Spleen (tissue), 11 donors: ENCODE data around the gene DPY30. TPM values are rescaled to one million over a fixed set of nuclear protein-coding genes. Genes with fewer than 3 reads are reported as not detected.

Experiments used
- DNase-seq: peaks from one replicate; pipeline ENCODE4 v3.0.0-alpha.2; 2020
- H3K27ac ChIP-seq, 8 donors: fragments of 200-600 bp; sonication (generic) in 7 of 8; 1 replicate in 4 of 8; 2 replicates in 4 of 8; pipeline versions ENCODE4 v1.5.0 to v1.8.0; 2016 to 2021; ENCODE audit warnings: inconsistent platforms in 4 of 8, mild to moderate bottlenecking in 4 of 8, moderate library complexity in 1 of 8
- H3K27me3 ChIP-seq, 7 donors: fragments of 200-600 bp; sonication (generic) in 6 of 7; replicated peaks in 1 of 7; 1 replicate in 4 of 7; 2 replicates in 3 of 7; pipeline versions ENCODE4 v1.5.0 to v1.8.0; 2016 to 2021; ENCODE audit warnings: inconsistent platforms in 3 of 7, mild to moderate bottlenecking in 1 of 7
- H3K36me3 ChIP-seq, 6 donors: fragments of 200-600 bp; sonication (generic) in 5 of 6; 1 replicate in 4 of 6; 2 replicates in 2 of 6; pipeline versions ENCODE4 v1.5.0 to v1.8.0; 2016 to 2021; ENCODE audit warnings: inconsistent platforms in 2 of 6
- H3K4me1 ChIP-seq, 6 donors: fragments of 200-600 bp; sonication (generic) in 5 of 6; 1 replicate in 3 of 6; 2 replicates in 3 of 6; pipeline versions ENCODE4 v1.5.0 to v1.8.0; 2016 to 2021; ENCODE audit warnings: inconsistent platforms in 3 of 6
- H3K4me3 ChIP-seq, 8 donors: fragments of 200-600 bp; sonication (generic) in 7 of 8; 1 replicate in 4 of 8; 2 replicates in 4 of 8; pipeline versions ENCODE4 v1.5.0 to v1.8.0; 2016 to 2021; ENCODE audit warnings: inconsistent platforms in 4 of 8, mild to moderate bottlenecking in 4 of 8, moderate library complexity in 2 of 8
- H3K9me3 ChIP-seq, 8 donors: fragments of 200-600 bp; sonication (generic) in 7 of 8; 1 replicate in 4 of 8; 2 replicates in 4 of 8; pipeline versions ENCODE4 v1.5.0 to v1.8.0; 2016 to 2021; ENCODE audit warnings: inconsistent platforms in 4 of 8
- POLR2A ChIP-seq, 3 donors: fragments of 450-650 bp; IDR thresholded peaks; one replicate each; pipeline ENCODE4 v1.5.1; 2017; ENCODE audit warnings: antibody characterized with exemption in 3 of 3, mild to moderate bottlenecking in 1 of 3
- POLR2AphosphoS5 ChIP-seq, 3 donors: sonication (generic); formaldehyde crosslinking; IDR thresholded peaks; one replicate each; pipeline ENCODE4 v1.5.1; 2017; ENCODE audit warnings: antibody characterized with exemption in 3 of 3
- WGBS, 5 donors: extraction: QIAGEN DNeasy Blood & Tissue Kit in 3 of 5; methylation state at CpG; one replicate each; pipeline versions ENCODE4 v1.1.5 to v1.1.7; 2013 to 2018; 5-methylcytosine and 5-hydroxymethylcytosine counted together
- intact Hi-C: fragments of 100-400 bp; cut with DNase I; formaldehyde crosslinking; loops from one replicate; pipeline ENCODE4 v1.15.0; 2023; ENCODE audit warnings: low total_unique reads
- polyA plus RNA-seq, 3 donors: library from polyadenylated mRNA; stranded (reverse); fragments of 200-250 nt; gene quantifications; one replicate each; pipeline ENCODE4 v1.2.1, GENCODE V29; 2013
- total RNA-seq, 7 donors: library from RNA; depleted of rRNA in 3 of 7; stranded (reverse); fragments of >200 nt in 3 of 7; fragmentation: NEBNext Ultra II Directional in 4 of 7; extraction: Animal tissue kit (Norgen Biotek cat#: 25700) in 4 of 7; gene quantifications; one replicate each; pipeline versions ENCODE4 v1.1.0 to v1.2.1, GENCODE V29; 2016 to 2021
- TF ChIP-seq, protein P1 (sequence below), 11 experiments: fragments of 200-600 bp in 7 of 11; fragments of 450-650 bp in 4 of 11; sonication (generic) in 4 of 11; IDR thresholded peaks in 8 of 11; conservative IDR thresholded peaks in 3 of 11; 1 replicate in 7 of 11; 2 replicates in 4 of 11; pipeline versions ENCODE4 v1.4.0 to v1.8.0; 2016 to 2021; ENCODE audit warnings: antibody characterized with exemption in 11 of 11, inconsistent platforms in 4 of 11, mild to moderate bottlenecking in 1 of 11
- donor health status: healthy with polysubstance abuse.
- donor health status: DM: no; HTN: no; CAD: no; lungs with moderate emphysema.
- donor health status: DM: no; HTN: no; CAD: no.
- donor health status: Bipolar disorder and iron deficiency.
- donor health status: healthy.
- donor health status: DM: no; HTN: no; CAD: no.
- donor health status: DM: yes; HTN: yes; CAD: no.

Gene DPY30
- total and polyA plus RNA-seq, 10 donors = 31.9 to 86.4 (median 45.0) TPM

DNA sequence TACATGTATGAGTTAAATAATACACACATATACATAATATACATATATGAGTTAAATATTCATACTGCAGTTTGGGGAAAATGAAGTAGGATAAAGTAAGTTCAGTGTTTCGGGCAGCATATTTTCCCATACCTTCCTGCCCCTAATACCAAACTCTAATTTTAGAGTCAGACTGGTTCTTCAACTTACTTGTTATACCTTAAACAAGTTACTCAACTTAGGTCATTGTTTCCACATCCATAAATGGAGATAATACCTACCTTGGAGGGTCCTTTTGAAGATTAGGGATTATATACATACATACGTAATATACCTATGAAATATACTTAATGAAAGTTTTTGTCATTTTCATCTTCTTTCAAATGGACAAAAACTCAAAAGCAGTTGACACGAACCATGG is 37.2 kb downstream of the DPY30 start:
- H3K4me1 ChIP-seq = peaks cover 0 to 79% (median 43%) of the 10 kb centered on the region in 6 donors
- no peak for TF ChIP-seq POLR2A (IDR thresholded peaks at IDR 0.05)
- no peak for TF ChIP-seq POLR2AphosphoS5 (IDR thresholded peaks at IDR 0.05)
- TF ChIP-seq, protein P1, sequence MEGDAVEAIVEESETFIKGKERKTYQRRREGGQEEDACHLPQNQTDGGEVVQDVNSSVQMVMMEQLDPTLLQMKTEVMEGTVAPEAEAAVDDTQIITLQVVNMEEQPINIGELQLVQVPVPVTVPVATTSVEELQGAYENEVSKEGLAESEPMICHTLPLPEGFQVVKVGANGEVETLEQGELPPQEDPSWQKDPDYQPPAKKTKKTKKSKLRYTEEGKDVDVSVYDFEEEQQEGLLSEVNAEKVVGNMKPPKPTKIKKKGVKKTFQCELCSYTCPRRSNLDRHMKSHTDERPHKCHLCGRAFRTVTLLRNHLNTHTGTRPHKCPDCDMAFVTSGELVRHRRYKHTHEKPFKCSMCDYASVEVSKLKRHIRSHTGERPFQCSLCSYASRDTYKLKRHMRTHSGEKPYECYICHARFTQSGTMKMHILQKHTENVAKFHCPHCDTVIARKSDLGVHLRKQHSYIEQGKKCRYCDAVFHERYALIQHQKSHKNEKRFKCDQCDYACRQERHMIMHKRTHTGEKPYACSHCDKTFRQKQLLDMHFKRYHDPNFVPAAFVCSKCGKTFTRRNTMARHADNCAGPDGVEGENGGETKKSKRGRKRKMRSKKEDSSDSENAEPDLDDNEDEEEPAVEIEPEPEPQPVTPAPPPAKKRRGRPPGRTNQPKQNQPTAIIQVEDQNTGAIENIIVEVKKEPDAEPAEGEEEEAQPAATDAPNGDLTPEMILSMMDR (IDR thresholded peaks at IDR 0.05 in 8 of 11, conservative IDR thresholded peaks at IDR 0.05 in 3 of 11) = no peak
- no peak overlapping the region for H3K4me3 ChIP-seq
- H3K36me3 ChIP-seq = no peaks in the 10 kb centered on the region
- no peaks in the 10 kb centered on the region for H3K9me3 ChIP-seq
- no peaks in the 10 kb centered on the region for H3K27me3 ChIP-seq
- intact Hi-C loops = no loop called here
- H3K27ac ChIP-seq = no peak overlapping the region
- 89 to 95% (median 94%) methylated on average over 3 of the region's 3 CpGs for WGBS, 5 donors
- DNase-seq = no peak

DNA sequence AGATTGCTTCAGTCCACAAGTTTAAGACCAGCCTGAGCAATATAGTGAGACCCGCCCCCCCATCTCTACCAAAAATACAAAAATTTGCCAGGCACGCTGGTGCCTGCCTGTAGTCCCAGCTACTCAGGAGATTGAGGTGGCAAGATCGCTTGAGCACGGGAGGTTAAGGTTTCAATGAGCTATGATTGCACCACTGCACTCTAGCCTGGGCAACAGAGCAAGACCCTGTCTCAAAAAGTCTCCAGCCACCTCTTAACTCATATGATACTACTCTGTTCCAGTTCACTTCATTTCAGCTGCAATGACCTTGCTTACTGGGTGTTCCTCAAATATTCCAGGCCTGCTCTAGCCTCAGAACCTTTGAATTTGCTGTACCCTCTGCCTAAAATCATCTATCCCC is 40.2 kb downstream of the DPY30 start:
- intact Hi-C loops = no loop called here
- no peaks in the 10 kb centered on the region for H3K36me3 ChIP-seq
- no peak overlapping the region for H3K27ac ChIP-seq
- no peak for TF ChIP-seq POLR2A (IDR thresholded peaks at IDR 0.05)
- no peak for TF ChIP-seq POLR2AphosphoS5 (IDR thresholded peaks at IDR 0.05)
- WGBS, 5 donors = 84 to 94% (median 88%) methylated on average over 4 of the region's 4 CpGs
- H3K27me3 ChIP-seq = no peaks in the 10 kb centered on the region
- DNase-seq = no peak
- H3K9me3 ChIP-seq = no peaks in the 10 kb centered on the region
- peaks cover 0 to 75% (median 20%) of the 10 kb centered on the region in 6 donors for H3K4me1 ChIP-seq
- H3K4me3 ChIP-seq = no peak overlapping the region

DNA sequence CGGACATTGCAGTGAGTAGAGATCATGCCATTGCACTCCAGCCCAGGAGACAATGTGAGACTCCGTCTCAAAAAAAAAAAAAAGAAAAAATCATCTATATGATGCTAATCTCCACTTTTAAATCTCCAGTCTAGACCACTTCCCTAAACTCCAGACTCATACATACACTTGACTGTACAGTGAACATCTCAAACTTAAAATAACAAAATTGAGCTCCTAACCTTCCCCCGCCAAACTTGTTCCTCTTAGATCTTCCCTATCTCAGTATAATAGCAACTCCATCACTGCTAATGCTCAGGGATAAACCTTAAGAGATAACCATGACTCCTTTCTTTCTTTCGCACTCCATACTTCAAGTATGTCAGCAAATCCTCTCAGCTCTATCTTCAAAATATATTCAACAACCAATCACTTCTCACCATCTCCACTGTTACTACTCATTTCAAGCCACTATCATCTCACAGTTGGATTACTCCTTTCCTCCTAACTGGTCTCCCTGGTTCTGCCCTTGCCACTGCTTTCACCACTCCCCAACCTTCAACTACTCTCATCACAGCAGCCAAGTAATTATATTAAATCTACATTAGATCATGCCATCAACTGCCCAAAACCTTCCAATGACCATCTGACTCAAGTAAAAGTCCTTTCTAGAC is 40.7 kb downstream of the DPY30 start:
- no peaks in the 10 kb centered on the region for H3K9me3 ChIP-seq
- H3K27ac ChIP-seq = no peak overlapping the region
- DNase-seq = no peak
- peaks cover 0 to 74% (median 20%) of the 10 kb centered on the region in 6 donors for H3K4me1 ChIP-seq
- intact Hi-C loops = no loop called here
- no peaks in the 10 kb centered on the region for H3K27me3 ChIP-seq
- TF ChIP-seq POLR2A (IDR thresholded peaks at IDR 0.05) = no peak
- TF ChIP-seq POLR2AphosphoS5 (IDR thresholded peaks at IDR 0.05) = no peak
- TF ChIP-seq, protein P1 (IDR thresholded peaks at IDR 0.05 in 8 of 11, conservative IDR thresholded peaks at IDR 0.05 in 3 of 11) = no peak
- no peaks in the 10 kb centered on the region for H3K36me3 ChIP-seq
- H3K4me3 ChIP-seq = no peak overlapping the region
- WGBS, 5 donors = 72 to 86% (median 78%) methylated on average over 4 of the region's 4 CpGs

DNA sequence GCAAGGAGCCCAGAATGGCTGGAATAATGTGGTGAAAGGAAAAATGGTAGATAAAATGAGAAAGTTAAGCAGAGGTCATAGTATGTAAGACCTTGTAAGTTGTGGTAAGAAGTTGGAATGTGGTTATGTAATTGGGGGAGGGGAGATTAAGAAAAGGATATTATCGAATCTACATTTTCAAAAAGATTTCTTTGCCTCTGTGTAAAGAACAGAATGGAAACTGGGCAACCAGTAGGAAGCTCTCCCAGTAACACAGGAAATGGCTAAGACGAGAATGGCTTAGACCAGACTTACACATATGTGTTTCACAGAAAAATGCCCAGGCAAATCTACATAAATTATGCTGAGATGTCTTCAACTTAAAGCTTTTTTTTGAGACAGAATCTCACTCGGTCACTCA is 42.0 kb downstream of the DPY30 start:
- H3K36me3 ChIP-seq = no peaks in the 10 kb centered on the region
- DNase-seq = no peak
- H3K4me1 ChIP-seq = peaks cover 0 to 74% (median 18%) of the 10 kb centered on the region in 6 donors
- TF ChIP-seq POLR2AphosphoS5 (IDR thresholded peaks at IDR 0.05) (no peak), POLR2A (IDR thresholded peaks at IDR 0.05) (no peak)
- TF ChIP-seq, protein P1 (IDR thresholded peaks at IDR 0.05 in 8 of 11, conservative IDR thresholded peaks at IDR 0.05 in 3 of 11) = no peak
- no peak overlapping the region for H3K4me3 ChIP-seq
- intact Hi-C loops = no loop called here
- no peaks in the 10 kb centered on the region for H3K9me3 ChIP-seq
- no peak overlapping the region for H3K27ac ChIP-seq
- H3K27me3 ChIP-seq = no peaks in the 10 kb centered on the region
- WGBS, 5 donors = 39 to 58% (median 50%) methylated on average over 3 of the region's 3 CpGs
